K562 (cell line): ENCODE results near the gene ABCC11. TPM values are rescaled to one million over a fixed set of nuclear protein-coding genes. Genes with fewer than 3 reads are reported as not detected.

ENCODE experiments used
- ATAC-seq: fragments of 200-7000 bp; cut with Tn5 transposase; 3 replicates; pipeline ENCODE4 v1.9.1; 2020; ENCODE audit warnings: moderate library complexity
- BruUV-seq: library from RNA; stranded (reverse); fragments of 400-500 nt; replicated peaks from 2 replicates; lab custom pipeline; 2021; lab: Mats Ljungman, UMichigan
- CTCF ChIA-PET: fragments of 300-600 bp; formaldehyde crosslinking; extraction: SDS; loops from one replicate; lab custom pipeline; 2021; ENCODE audit warnings: low intra/inter-chr PET ratio; lab: Yijun Ruan, JAX
- POLR2A ChIA-PET: fragments of 300-600, 350-650 bp; sonication (Branson Sonifier 250); formaldehyde crosslinking; extraction: SDS; loops from one replicate; lab custom pipeline; 2021; ENCODE audit warnings: antibody characterized with exemption, inconsistent platforms; lab: Yijun Ruan, JAX
- DNase-seq, 4 experiments: peaks; one replicate each; pipeline versions ENCODE4 v3.0.0 to v3.0.0-alpha.2; 2011 to 2018; ENCODE audit warnings: low spot score in 3 of 4, mixed read lengths in 3 of 4; ENCODE audit errors: extremely low read depth in 1 of 4
- FAIRE-seq: peaks from 2 replicates; lab custom pipeline; 2011; peaks lifted over from hg19 to GRCh38; lab: Jason Lieb, UNC
- H2AFZ ChIP-seq: 2 replicates; pipeline ENCODE4 v1.6.0; 2011; ENCODE audit warnings: low read depth, low read length, control low read depth, inconsistent platforms
- H3K27ac ChIP-seq: fragments of 200-600 bp; 3 replicates; pipeline ENCODE4 v1.8.0; 2011; ENCODE audit warnings: low read depth, mild to moderate bottlenecking, control low read depth, inconsistent platforms, low read length, moderate library complexity, mixed read lengths; ENCODE audit errors: extremely low read depth
- H3K27me3 ChIP-seq, 2 experiments: fragments of 300-600 bp in 1 of 2; 2 replicates in 1 of 2; 3 replicates in 1 of 2; pipeline versions ENCODE4 v1.6.0 to v1.8.0; 2011; ENCODE audit warnings: inconsistent platforms in 2 of 2, low read length in 2 of 2, mild to moderate bottlenecking in 1 of 2, mixed read lengths in 1 of 2, moderate library complexity in 1 of 2; ENCODE audit not compliant: control insufficient read depth in 2 of 2, insufficient read depth in 2 of 2
- H3K36me3 ChIP-seq: fragments of 300-600 bp; 3 replicates; pipeline ENCODE4 v1.8.0; 2011; ENCODE audit warnings: mild to moderate bottlenecking, low read length, inconsistent platforms; ENCODE audit not compliant: control insufficient read depth, insufficient read depth
- H3K4me1 ChIP-seq, 2 experiments: fragments of 200-600 bp in 1 of 2; replicated peaks in 1 of 2; 2 replicates in 1 of 2; 3 replicates in 1 of 2; pipeline versions ENCODE4 v1.5.1 to v1.8.0; 2011; ENCODE audit warnings: inconsistent platforms in 2 of 2, low read length in 2 of 2, mild to moderate bottlenecking in 1 of 2, mixed read lengths in 1 of 2, moderate library complexity in 1 of 2; ENCODE audit not compliant: control insufficient read depth in 2 of 2, insufficient read depth in 2 of 2
- H3K4me2 ChIP-seq: 2 replicates; pipeline ENCODE4 v1.6.1; 2011; ENCODE audit warnings: low read length, control low read depth, inconsistent platforms, mixed read lengths; ENCODE audit not compliant: insufficient read depth
- H3K4me3 ChIP-seq: fragments of 200-600 bp; sonication (generic), shearing (Covaris generic); 2 replicates; pipeline ENCODE4 v1.5.1; 2016; ENCODE audit warnings: control low read depth, inconsistent platforms
- H3K79me2 ChIP-seq: fragments of 200-600 bp; 3 replicates; pipeline ENCODE4 v1.8.0; 2011; ENCODE audit warnings: low read length, inconsistent platforms; ENCODE audit not compliant: control insufficient read depth, insufficient read depth
- H3K9ac ChIP-seq, 2 experiments: 2 replicates each; pipeline versions ENCODE4 v1.6.0 to v1.6.1; 2011; ENCODE audit warnings: low read depth in 2 of 2, low read length in 2 of 2, control low read depth in 1 of 2, inconsistent platforms in 1 of 2, mild to moderate bottlenecking in 1 of 2, mixed read lengths in 1 of 2; ENCODE audit not compliant: insufficient read depth in 1 of 2
- H3K9me1 ChIP-seq: one replicate; pipeline ENCODE4 v1.6.0; 2011; ENCODE audit warnings: inconsistent platforms, mild to moderate bottlenecking, low read length, moderate library complexity; ENCODE audit not compliant: control insufficient read depth, insufficient read depth
- H3K9me3 ChIP-seq: replicated peaks from 2 replicates; pipeline ENCODE4 v1.5.1; 2011; ENCODE audit warnings: low read depth, low read length, inconsistent platforms; ENCODE audit not compliant: control insufficient read depth, insufficient read depth
- H4K20me1 ChIP-seq: replicated peaks from 2 replicates; pipeline ENCODE4 v1.6.1; 2011; ENCODE audit warnings: low read length, inconsistent platforms, mixed read lengths; ENCODE audit not compliant: control insufficient read depth, insufficient read depth
- CHD4 ChIP-seq: fragments of 200-600 bp; sonication (generic); IDR thresholded peaks from 3 replicates; pipeline ENCODE4 v1.6.1; 2012; ENCODE audit warnings: low read depth, mild to moderate bottlenecking, mixed read lengths, low read length, inconsistent platforms; ENCODE audit not compliant: insufficient read depth, insufficient replicate concordance, poor library complexity, severe bottlenecking
- ETS2 ChIP-seq: IDR thresholded peaks from 2 replicates; pipeline ENCODE4 v1.6.1; 2016; ENCODE audit warnings: borderline replicate concordance, missing genetic modification characterization, mild to moderate bottlenecking, moderate library complexity, missing compliant biosample characterization; ENCODE audit not compliant: poor library complexity, severe bottlenecking
- FOXM1 ChIP-seq, 2 experiments: fragments of 450-650 bp in 1 of 2; sonication (generic) in 1 of 2; formaldehyde crosslinking in 1 of 2; IDR thresholded peaks; 2 replicates each; pipeline versions ENCODE4 v1.6.1 to v1.9.0; 2017 to 2022; ENCODE audit warnings: low read depth in 2 of 2, mild to moderate bottlenecking in 2 of 2, missing genetic modification reagents in 1 of 2, moderate library complexity in 1 of 2
- GABPB1 ChIP-seq: sonication (generic); formaldehyde crosslinking; IDR thresholded peaks from 2 replicates; pipeline ENCODE4 v1.8.0; 2022; ENCODE audit warnings: mild to moderate bottlenecking, missing genetic modification reagents
- HDAC2 ChIP-seq: fragments of 450-650 bp; IDR thresholded peaks from 2 replicates; pipeline ENCODE4 v1.6.1; 2016; ENCODE audit warnings: mild to moderate bottlenecking
- HDGF ChIP-seq: fragments of 450-650 bp; IDR thresholded peaks from 2 replicates; pipeline ENCODE4 v1.6.1; 2016
- ID3 ChIP-seq, 2 experiments: fragments of 250-450 bp in 1 of 2; fragments of 450-650 bp in 1 of 2; sonication (Bioruptor Pico) in 1 of 2; IDR thresholded peaks; 2 replicates each; pipeline versions ENCODE4 v1.6.1 to v1.8.0; 2016 to 2021; ENCODE audit warnings: mild to moderate bottlenecking in 2 of 2, moderate library complexity in 2 of 2, missing compliant biosample characterization in 1 of 2, missing genetic modification characterization in 1 of 2
- KLF16 ChIP-seq: IDR thresholded peaks from 2 replicates; pipeline ENCODE4 v1.6.1; 2016; ENCODE audit warnings: antibody characterized with exemption
- SNAPC5 ChIP-seq: fragments of 250-450 bp; sonication (Bioruptor Pico); IDR thresholded peaks from 2 replicates; pipeline ENCODE4 v1.8.0; 2021; ENCODE audit warnings: moderate library complexity, mild to moderate bottlenecking, inconsistent platforms
- U2AF2 ChIP-seq: fragments of 200-400 bp; formaldehyde crosslinking; optimal IDR thresholded peaks from 2 replicates; pipeline ENCODE3; 2017; ENCODE audit warnings: low read depth, mild to moderate bottlenecking, low read length
- ZNF140 ChIP-seq: fragments of 250-450 bp; sonication (Bioruptor Pico); IDR thresholded peaks from 2 replicates; pipeline ENCODE4 v1.8.0; 2021; ENCODE audit warnings: moderate library complexity, mild to moderate bottlenecking, inconsistent platforms
- ZNF175 ChIP-seq: fragments of 200-800 bp; sonication (Bioruptor generic); IDR thresholded peaks from 2 replicates; pipeline ENCODE4 v1.6.1; 2016; ENCODE audit warnings: low read depth, mild to moderate bottlenecking, missing genetic modification characterization, missing compliant biosample characterization
- ZNF586 ChIP-seq: fragments of 450-650 bp; formaldehyde crosslinking; conservative IDR thresholded peaks from 2 replicates; pipeline ENCODE4 v1.4.0; 2020; ENCODE audit warnings: mild to moderate bottlenecking, moderate library complexity
- ZNF696 ChIP-seq: fragments of 250-450 bp; sonication (Bioruptor Pico); conservative IDR thresholded peaks from 2 replicates; pipeline ENCODE4 v1.4.0; 2020; ENCODE audit warnings: mild to moderate bottlenecking, moderate library complexity
- ZNF699 ChIP-seq: fragments of 250-450 bp; sonication (Bioruptor Pico); IDR thresholded peaks from 2 replicates; pipeline ENCODE4 v1.8.0; 2021; ENCODE audit warnings: mild to moderate bottlenecking, moderate library complexity; ENCODE audit not compliant: insufficient replicate concordance
- ZNF778 ChIP-seq: fragments of 450-650 bp; formaldehyde crosslinking; IDR thresholded peaks from 2 replicates; pipeline ENCODE4 v1.4.0; 2020; ENCODE audit warnings: mild to moderate bottlenecking, moderate library complexity
- in situ Hi-C: fragments of 300-500 bp; cut with MboI; formaldehyde crosslinking; loops from 4 replicates; pipeline ENCODE4 v1.15.0; 2018; ENCODE audit warnings: inconsistent platforms, mixed read lengths
- intact Hi-C: fragments of 100-400 bp; cut with micrococcal nuclease; formaldehyde crosslinking; loops from 2 replicates; pipeline ENCODE4 v1.14.2; 2022
- polyA plus RNA-seq, 8 experiments: library from polyadenylated mRNA; depleted of rRNA in 4 of 8; stranded (reverse) in 5 of 8; unstranded in 3 of 8; fragments of >200 nt; fragmentation: Nextera tagmentation in 2 of 8; fragmentation: Illumina TruSeq in 1 of 8; extraction: Ambion mirVana in 2 of 8; extraction: Trizol in 1 of 8; gene quantifications; 2 replicates each; pipeline versions ENCODE4 v1.2.1 to v1.2.3, GENCODE V29; 2011 to 2014; ENCODE audit warnings: inconsistent platforms in 1 of 8, missing spikeins in 1 of 8
- total RNA-seq, 7 experiments: library from RNA; depleted of rRNA in 6 of 7; stranded (reverse); fragments of >200 nt in 6 of 7; fragmentation: Illumina TruSeq in 2 of 7; extraction: Trizol in 2 of 7; gene quantifications; 2 replicates each; pipeline versions ENCODE4 v1.2.1 to v1.2.3, GENCODE V29; 2011 to 2021; ENCODE audit warnings: low replicate concordance in 1 of 7
- TF ChIP-seq, protein P1 (sequence below): fragments of 200-400 bp; formaldehyde crosslinking; IDR thresholded peaks from 2 replicates; pipeline ENCODE4 v1.6.1; 2017; ENCODE audit warnings: mild to moderate bottlenecking, low read depth, low read length, moderate library complexity

The ABCC11 gene
- total and polyA plus RNA-seq, 9 of the 15 experiments (the other 6 are each of a cell fraction or from before 2014, with no cell fraction given), result 0.04 to 0.14 (median 0.04) TPM; not detected in 6

- TF ChIP-seq, protein P1, sequence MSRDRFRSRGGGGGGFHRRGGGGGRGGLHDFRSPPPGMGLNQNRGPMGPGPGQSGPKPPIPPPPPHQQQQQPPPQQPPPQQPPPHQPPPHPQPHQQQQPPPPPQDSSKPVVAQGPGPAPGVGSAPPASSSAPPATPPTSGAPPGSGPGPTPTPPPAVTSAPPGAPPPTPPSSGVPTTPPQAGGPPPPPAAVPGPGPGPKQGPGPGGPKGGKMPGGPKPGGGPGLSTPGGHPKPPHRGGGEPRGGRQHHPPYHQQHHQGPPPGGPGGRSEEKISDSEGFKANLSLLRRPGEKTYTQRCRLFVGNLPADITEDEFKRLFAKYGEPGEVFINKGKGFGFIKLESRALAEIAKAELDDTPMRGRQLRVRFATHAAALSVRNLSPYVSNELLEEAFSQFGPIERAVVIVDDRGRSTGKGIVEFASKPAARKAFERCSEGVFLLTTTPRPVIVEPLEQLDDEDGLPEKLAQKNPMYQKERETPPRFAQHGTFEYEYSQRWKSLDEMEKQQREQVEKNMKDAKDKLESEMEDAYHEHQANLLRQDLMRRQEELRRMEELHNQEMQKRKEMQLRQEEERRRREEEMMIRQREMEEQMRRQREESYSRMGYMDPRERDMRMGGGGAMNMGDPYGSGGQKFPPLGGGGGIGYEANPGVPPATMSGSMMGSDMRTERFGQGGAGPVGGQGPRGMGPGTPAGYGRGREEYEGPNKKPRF, result no peak
- no peak for TF ChIP-seq U2AF2
- no peak for TF ChIP-seq ZNF699 (CRISPR knock-in tag)
- TF ChIP-seq HDGF, result no peak
- TF ChIP-seq, all 486 proteins: peak for 0
These were observed 12.2 kb downstream of the ABCC11 start (continued) for GRCh38 chr16:48235058-48235555.

DNA sequence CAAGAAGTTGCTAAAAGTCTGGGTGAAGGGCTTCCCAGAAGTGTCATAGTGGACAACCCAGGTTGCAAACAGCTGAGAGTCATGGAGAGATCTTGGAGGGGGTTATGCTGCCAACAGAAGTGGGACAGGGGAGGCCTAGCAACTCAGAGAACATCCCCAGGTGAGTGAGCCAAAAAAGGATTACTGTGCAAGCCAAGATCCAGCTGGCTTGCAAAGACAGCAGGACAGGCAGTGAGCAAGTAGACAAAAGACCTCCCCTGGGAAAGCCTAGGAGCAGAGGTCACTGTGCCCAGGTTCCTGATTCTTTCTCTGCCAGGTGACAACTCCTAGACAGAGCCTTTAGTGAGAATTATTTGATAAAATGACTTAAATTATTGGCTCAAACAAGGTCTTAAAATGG, 12.7 kb downstream of the ABCC11 start:
- intact Hi-C loops (loop anchor here (5.0 to 10.0 kb wide), 3 partner anchors 200 to 388 kb away; no protein-coding TSS in a partner anchor), in situ Hi-C loops (no loop called here)
- Histone ChIP-seq H3K27me3 (peaks cover 5 to 19% of the 10 kb centered on the region in 2 experiments; a peak in 4 of 5 replicates), H3K9ac (no peak overlapping the region), H3K36me3 (no peaks in the 10 kb centered on the region), H3K79me2 (no peaks in the 10 kb centered on the region), H3K27ac (no peak overlapping the region), H3K4me2 (no peak overlapping the region), H3K4me1 (no peaks in the 10 kb centered on the region), H3K4me3 (no peak overlapping the region), H3K9me3 (no peaks in the 10 kb centered on the region), H2AFZ (no peak overlapping the region), H4K20me1 (no peaks in the 10 kb centered on the region), H3K9me1 (no peaks in the 10 kb centered on the region)
- no TSS peak for BruUV-seq
- DNase-seq, result no peak
- no peak for FAIRE-seq
- ChIA-PET POLR2A (no interaction called here), CTCF (no interaction called here)
- ATAC-seq, result no peak
- no peak for TF ChIP-seq HDAC2
- no peak for TF ChIP-seq ZNF778
- TF ChIP-seq ETS2, result no peak
- no peak for TF ChIP-seq SNAPC5
- TF ChIP-seq ZNF175 (CRISPR knock-in tag), result no peak
- no peak for TF ChIP-seq ZNF586 (CRISPR knock-in tag)
- no peak for TF ChIP-seq FOXM1 (IDR thresholded peaks at IDR 0.05; ENCODE audit: low read depth)
- no peak for TF ChIP-seq FOXM1 (CRISPR knock-in tag; IDR thresholded peaks at IDR 0.05; ENCODE audit: low read depth)
- TF ChIP-seq ZNF696 (CRISPR knock-in tag), result no peak
- no peak for TF ChIP-seq CHD4
- TF ChIP-seq KLF16, result no peak
- TF ChIP-seq ID3 (CRISPR knock-in tag; IDR thresholded peaks at IDR 0.05), result no peak
- no peak for TF ChIP-seq ID3 (tag; IDR thresholded peaks at IDR 0.05)
- no peak for TF ChIP-seq ZNF140 (CRISPR knock-in tag)
- TF ChIP-seq GABPB1 (CRISPR knock-in tag), result no peak
